GM12892 (cell line): ENCODE measurements around the gene STEAP4.

ENCODE experiments used
- POLR2A ChIP-seq: IDR thresholded peaks from 2 replicates; pipeline ENCODE4 v1.6.1; 2011; ENCODE audit warnings: low read depth, low read length, control low read depth
- POLR2AphosphoS5 ChIP-seq: IDR thresholded peaks from 2 replicates; pipeline ENCODE4 v1.6.1; 2011; ENCODE audit warnings: low read depth, low read length, control low read depth
- TAF1 ChIP-seq: IDR thresholded peaks from 2 replicates; pipeline ENCODE4 v1.6.1; 2011; ENCODE audit warnings: low read depth, mild to moderate bottlenecking, control low read depth, low read length, borderline replicate concordance

GRCh38 chr7:88329532-88330463 is 23.1 kb upstream of the STEAP4 start:
- no peak for TF ChIP-seq POLR2A
- no peak for TF ChIP-seq TAF1
- TF ChIP-seq POLR2AphosphoS5, result no peak
